ENCODE results near the gene DLG5.

Gene DLG5

GRCh38 chr10:77843264-77843663 is 83.3 kb downstream of the DLG5 start:
- Histone ChIP-seq H3K4me3 (ENCODE audit: low read length) (no peak overlapping the region), H3K27me3 (ENCODE audit: control insufficient read depth, insufficient read depth, low read length) (no peaks in the 10 kb centered on the region), H3K27ac (ENCODE audit: low read length) (no peak overlapping the region), H3K36me3 (ENCODE audit: control insufficient read depth, low read depth, low read length) (peaks cover 25% of the 10 kb centered on the region), H3K9ac (ENCODE audit: low read length) (no peak overlapping the region), H3K9me3 (ENCODE audit: control insufficient read depth, low read depth, low read length) (no peaks in the 10 kb centered on the region), H3K4me1 (ENCODE audit: control insufficient read depth, low read depth, low read length) (peaks cover 8% of the 10 kb centered on the region)

DNA sequence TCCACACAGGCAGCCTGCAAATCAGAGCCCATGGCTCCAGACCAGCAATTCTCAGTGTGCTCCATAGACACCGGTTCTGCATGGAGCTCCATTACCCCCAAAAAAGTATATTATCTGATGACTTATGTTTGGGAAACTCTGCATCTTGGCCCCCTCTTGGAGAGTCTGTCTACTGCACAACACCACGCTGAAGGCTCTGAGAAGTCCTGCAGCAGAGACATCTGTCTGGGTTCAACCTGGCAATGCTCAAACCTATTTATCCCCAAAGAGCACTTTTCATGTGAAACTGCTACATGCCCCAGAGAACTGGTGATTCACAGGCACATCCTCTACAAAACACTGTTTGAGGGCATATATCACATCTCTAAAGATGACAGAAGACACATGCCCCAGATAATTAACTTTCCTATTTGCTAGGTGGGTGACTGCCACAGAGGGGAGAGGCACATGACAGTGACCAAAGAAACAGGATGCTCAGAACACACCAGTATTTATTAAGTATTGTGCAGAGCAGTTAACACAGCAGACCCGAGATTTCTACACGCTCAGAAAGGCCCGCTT is 83.8 kb downstream of the DLG5 start:
- no peaks in the 10 kb centered on the region for H3K9me3 ChIP-seq (ENCODE audit: control insufficient read depth, low read depth, low read length)
- H3K27ac ChIP-seq (ENCODE audit: low read length), result no peak overlapping the region
- H3K27me3 ChIP-seq (ENCODE audit: control insufficient read depth, insufficient read depth, low read length), result no peaks in the 10 kb centered on the region
- H3K36me3 ChIP-seq (ENCODE audit: control insufficient read depth, low read depth, low read length), result peaks cover 25% of the 10 kb centered on the region
- no peak overlapping the region for H3K9ac ChIP-seq (ENCODE audit: low read length)
- peaks cover 13% of the 10 kb centered on the region for H3K4me1 ChIP-seq (ENCODE audit: control insufficient read depth, low read depth, low read length)
- H3K4me3 ChIP-seq (ENCODE audit: low read length), result no peak overlapping the region

- Histone ChIP-seq H3K27me3 (ENCODE audit: control insufficient read depth, insufficient read depth, low read length) (no peaks in the 10 kb centered on the region), H3K4me1 (ENCODE audit: control insufficient read depth, low read depth, low read length) (peaks cover 13% of the 10 kb centered on the region), H3K9me3 (ENCODE audit: control insufficient read depth, low read depth, low read length) (no peaks in the 10 kb centered on the region), H3K4me3 (ENCODE audit: low read length) (no peak overlapping the region), H3K9ac (ENCODE audit: low read length) (no peak overlapping the region), H3K36me3 (ENCODE audit: control insufficient read depth, low read depth, low read length) (peaks cover 25% of the 10 kb centered on the region), H3K27ac (ENCODE audit: low read length) (no peak overlapping the region)
Measured at GRCh38 chr10:77841711-77842375, 84.7 kb downstream of the DLG5 start.

- no peaks in the 10 kb centered on the region for H3K9me3 ChIP-seq (ENCODE audit: control insufficient read depth, low read depth, low read length)
- H3K27me3 ChIP-seq (ENCODE audit: control insufficient read depth, insufficient read depth, low read length), result no peaks in the 10 kb centered on the region
- H3K27ac ChIP-seq (ENCODE audit: low read length), result no peak overlapping the region
- peaks cover 25% of the 10 kb centered on the region for H3K36me3 ChIP-seq (ENCODE audit: control insufficient read depth, low read depth, low read length)
- H3K4me3 ChIP-seq (ENCODE audit: low read length), result no peak overlapping the region
- no peak overlapping the region for H3K9ac ChIP-seq (ENCODE audit: low read length)
- peaks cover 12% of the 10 kb centered on the region for H3K4me1 ChIP-seq (ENCODE audit: control insufficient read depth, low read depth, low read length)
Measured at GRCh38 chr10:77840636-77841035, 85.9 kb downstream of the DLG5 start.

GRCh38 chr10:77837925-77838595 is 88.5 kb downstream of the DLG5 start:
- Histone ChIP-seq H3K9ac (ENCODE audit: low read length) (peak overlapping the region; percentile 26), H3K4me3 (ENCODE audit: low read length) (no peak overlapping the region), H3K9me3 (ENCODE audit: control insufficient read depth, low read depth, low read length) (no peaks in the 10 kb centered on the region), H3K36me3 (ENCODE audit: control insufficient read depth, low read depth, low read length) (peaks cover 25% of the 10 kb centered on the region), H3K27ac (ENCODE audit: low read length) (peak overlapping the region; percentile 7), H3K27me3 (ENCODE audit: control insufficient read depth, insufficient read depth, low read length) (no peaks in the 10 kb centered on the region), H3K4me1 (ENCODE audit: control insufficient read depth, low read depth, low read length) (peaks cover 12% of the 10 kb centered on the region)

- Histone ChIP-seq H3K36me3 (ENCODE audit: control insufficient read depth, low read depth, low read length) (peaks cover 25% of the 10 kb centered on the region), H3K9ac (ENCODE audit: low read length) (peak overlapping the region; percentile 26), H3K4me3 (ENCODE audit: low read length) (no peak overlapping the region), H3K4me1 (ENCODE audit: control insufficient read depth, low read depth, low read length) (peaks cover 12% of the 10 kb centered on the region), H3K9me3 (ENCODE audit: control insufficient read depth, low read depth, low read length) (no peaks in the 10 kb centered on the region), H3K27me3 (ENCODE audit: control insufficient read depth, insufficient read depth, low read length) (no peaks in the 10 kb centered on the region), H3K27ac (ENCODE audit: low read length) (peak overlapping the region; percentile 7)
Measured at GRCh38 chr10:77837248-77837924, 89.2 kb downstream of the DLG5 start.

GRCh38 chr10:77836299-77836820 is 90.2 kb downstream of the DLG5 start:
- Histone ChIP-seq H3K27ac (ENCODE audit: low read length) (no peak overlapping the region), H3K4me3 (ENCODE audit: low read length) (no peak overlapping the region), H3K27me3 (ENCODE audit: control insufficient read depth, insufficient read depth, low read length) (no peaks in the 10 kb centered on the region), H3K36me3 (ENCODE audit: control insufficient read depth, low read depth, low read length) (peaks cover 26% of the 10 kb centered on the region), H3K4me1 (ENCODE audit: control insufficient read depth, low read depth, low read length) (peaks cover 12% of the 10 kb centered on the region), H3K9me3 (ENCODE audit: control insufficient read depth, low read depth, low read length) (no peaks in the 10 kb centered on the region), H3K9ac (ENCODE audit: low read length) (no peak overlapping the region)

- H3K4me3 ChIP-seq (ENCODE audit: low read length), result no peak overlapping the region
- H3K36me3 ChIP-seq (ENCODE audit: control insufficient read depth, low read depth, low read length), result peaks cover 24% of the 10 kb centered on the region
- no peak overlapping the region for H3K27ac ChIP-seq (ENCODE audit: low read length)
- H3K27me3 ChIP-seq (ENCODE audit: control insufficient read depth, insufficient read depth, low read length), result no peaks in the 10 kb centered on the region
- H3K4me1 ChIP-seq (ENCODE audit: control insufficient read depth, low read depth, low read length), result peaks cover 12% of the 10 kb centered on the region
- H3K9ac ChIP-seq (ENCODE audit: low read length), result no peak overlapping the region
- H3K9me3 ChIP-seq (ENCODE audit: control insufficient read depth, low read depth, low read length), result no peaks in the 10 kb centered on the region
Measured at GRCh38 chr10:77835669-77836086, 90.9 kb downstream of the DLG5 start.

- no peak overlapping the region for H3K27ac ChIP-seq (ENCODE audit: low read length)
- no peaks in the 10 kb centered on the region for H3K9me3 ChIP-seq (ENCODE audit: control insufficient read depth, low read depth, low read length)
- peaks cover 30% of the 10 kb centered on the region for H3K36me3 ChIP-seq (ENCODE audit: control insufficient read depth, low read depth, low read length)
- no peak overlapping the region for H3K9ac ChIP-seq (ENCODE audit: low read length)
- no peaks in the 10 kb centered on the region for H3K27me3 ChIP-seq (ENCODE audit: control insufficient read depth, insufficient read depth, low read length)
- H3K4me3 ChIP-seq (ENCODE audit: low read length), result no peak overlapping the region
- peaks cover 12% of the 10 kb centered on the region for H3K4me1 ChIP-seq (ENCODE audit: control insufficient read depth, low read depth, low read length)
Measured at GRCh38 chr10:77834943-77835668, 91.4 kb downstream of the DLG5 start.

GRCh38 chr10:77834540-77834939 is 92.0 kb downstream of the DLG5 start:
- Histone ChIP-seq H3K4me1 (ENCODE audit: control insufficient read depth, low read depth, low read length) (peaks cover 12% of the 10 kb centered on the region), H3K9me3 (ENCODE audit: control insufficient read depth, low read depth, low read length) (no peaks in the 10 kb centered on the region), H3K36me3 (ENCODE audit: control insufficient read depth, low read depth, low read length) (peaks cover 36% of the 10 kb centered on the region), H3K27me3 (ENCODE audit: control insufficient read depth, insufficient read depth, low read length) (no peaks in the 10 kb centered on the region), H3K9ac (ENCODE audit: low read length) (no peak overlapping the region), H3K4me3 (ENCODE audit: low read length) (no peak overlapping the region), H3K27ac (ENCODE audit: low read length) (no peak overlapping the region)

DNA sequence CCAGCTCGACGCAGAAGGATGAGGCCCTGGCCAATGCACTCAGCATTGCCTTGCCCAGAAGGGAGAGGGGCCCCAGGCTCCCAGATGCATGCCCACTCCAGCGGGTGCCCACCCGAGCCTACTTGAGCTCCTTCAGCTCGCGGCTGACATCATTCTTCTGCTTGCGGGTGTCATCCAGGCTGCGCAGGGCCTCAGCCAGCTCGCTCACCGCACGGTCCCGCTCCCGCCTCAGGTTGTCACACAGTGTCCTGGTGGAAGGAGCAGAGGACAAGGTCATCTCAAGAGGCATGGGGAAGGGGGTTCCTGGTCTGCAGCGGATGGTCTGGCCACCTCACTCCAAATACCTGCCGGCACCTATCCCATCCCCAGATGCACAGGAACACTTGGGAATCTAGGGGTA is 92.8 kb downstream of the DLG5 start:
- Histone ChIP-seq H3K9me3 (ENCODE audit: control insufficient read depth, low read depth, low read length) (no peaks in the 10 kb centered on the region), H3K27ac (ENCODE audit: low read length) (no peak overlapping the region), H3K9ac (ENCODE audit: low read length) (no peak overlapping the region), H3K27me3 (ENCODE audit: control insufficient read depth, insufficient read depth, low read length) (no peaks in the 10 kb centered on the region), H3K36me3 (ENCODE audit: control insufficient read depth, low read depth, low read length) (peaks cover 40% of the 10 kb centered on the region), H3K4me3 (ENCODE audit: low read length) (no peak overlapping the region), H3K4me1 (ENCODE audit: control insufficient read depth, low read depth, low read length) (peaks cover 12% of the 10 kb centered on the region)
